NOMO-1 treated with DMSO at 0.1 percent for 48 hours (cell line): ENCODE data around the gene SH2D1A.
"Not testable (repeated sequence)": the region's sequence is repeated elsewhere in the genome, so short reads cannot be mapped to it uniquely, and the experiment has no call there.

ENCODE experiments used
- DNase-seq: peaks from one replicate; lab custom pipeline; 2025; ENCODE audit not compliant: unreplicated experiment; lab: John Stamatoyannopoulos, UW

SH2D1A gene

GRCh38 chrX:124346117-124346876 lies at the start of gene SH2D1A:
SH2D1A (plus strand) TSS chrX:124346563; CDS start chrX:124346643, 80 bp downstream.
- no peak for DNase-seq

DNA sequence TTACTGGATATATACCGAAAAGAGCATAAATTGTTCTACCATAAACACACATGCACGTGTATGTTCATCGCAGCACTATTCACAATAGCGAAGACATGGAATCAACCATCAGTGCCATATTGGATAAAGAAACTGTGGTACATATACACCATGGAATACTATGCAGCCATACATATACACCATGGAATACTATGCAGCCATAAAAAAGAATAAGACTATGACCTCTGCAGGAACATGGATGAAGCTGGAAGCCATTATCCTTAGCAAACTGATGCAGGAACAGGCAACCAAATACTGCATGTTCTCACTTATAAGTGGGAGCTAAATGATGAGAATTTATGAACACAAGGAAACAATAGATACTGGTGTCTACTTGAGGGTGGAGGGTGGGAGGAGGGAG lies 47.0 kb upstream of the SH2D1A start:
- not testable (repeated sequence) for DNase-seq

- DNase-seq, result peak; percentile 6
Measured at GRCh38 chrX:124300405-124300804, 46.0 kb upstream of the SH2D1A start.

DNA sequence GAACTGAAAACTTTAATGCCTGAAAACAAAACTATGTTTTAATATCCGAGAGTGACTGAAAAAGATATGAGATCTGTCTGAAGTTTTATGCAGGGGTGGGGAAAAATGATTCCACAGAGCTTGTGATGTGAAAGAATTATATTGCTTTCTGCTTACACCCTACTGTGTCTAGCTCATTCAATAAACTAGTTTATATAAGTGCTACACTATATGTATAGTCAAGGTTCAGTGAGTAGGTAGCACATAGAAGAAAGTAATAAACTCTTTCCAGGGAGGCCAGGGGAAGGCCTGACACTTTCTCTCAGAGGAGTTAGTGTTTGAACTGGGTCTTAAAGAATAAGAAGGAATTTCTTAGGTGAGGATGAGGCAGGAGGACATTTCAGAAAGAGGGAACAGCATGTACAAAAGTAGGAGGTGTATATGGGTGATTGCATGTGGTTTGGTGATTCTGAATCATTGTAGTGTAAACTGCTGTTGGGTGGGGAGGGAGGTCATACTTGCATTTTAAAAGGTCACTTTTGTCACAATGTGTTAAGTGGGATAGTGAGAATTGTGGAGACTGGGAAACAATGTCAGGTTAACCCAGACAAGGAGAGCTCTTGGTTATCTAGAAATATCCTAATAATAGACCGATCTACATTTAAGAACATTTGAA lies 39.0 kb upstream of the SH2D1A start:
- DNase-seq, result no peak

GRCh38 chrX:124325732-124326131 lies 20.6 kb upstream of the SH2D1A start:
- DNase-seq, result no peak

DNA sequence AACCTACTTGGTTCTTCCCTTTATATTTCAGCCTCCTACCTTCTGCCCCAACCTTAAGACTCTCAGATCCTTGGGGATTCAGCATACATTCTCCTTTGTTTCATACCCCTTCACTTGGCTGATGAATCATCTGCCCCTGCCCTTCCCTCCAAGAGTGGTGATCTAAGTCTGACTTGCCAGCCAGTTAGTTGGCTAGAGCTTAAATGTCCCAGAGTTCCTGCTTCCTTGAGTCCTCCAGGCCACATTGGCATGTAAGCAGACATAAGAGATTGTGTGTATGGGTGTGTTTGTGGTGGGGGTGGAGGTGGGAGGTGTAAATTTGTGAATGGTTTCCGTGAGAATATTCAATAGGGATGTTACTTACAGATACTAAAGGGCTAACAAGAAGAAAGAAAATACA lies 17.6 kb upstream of the SH2D1A start:
- no peak for DNase-seq

DNA sequence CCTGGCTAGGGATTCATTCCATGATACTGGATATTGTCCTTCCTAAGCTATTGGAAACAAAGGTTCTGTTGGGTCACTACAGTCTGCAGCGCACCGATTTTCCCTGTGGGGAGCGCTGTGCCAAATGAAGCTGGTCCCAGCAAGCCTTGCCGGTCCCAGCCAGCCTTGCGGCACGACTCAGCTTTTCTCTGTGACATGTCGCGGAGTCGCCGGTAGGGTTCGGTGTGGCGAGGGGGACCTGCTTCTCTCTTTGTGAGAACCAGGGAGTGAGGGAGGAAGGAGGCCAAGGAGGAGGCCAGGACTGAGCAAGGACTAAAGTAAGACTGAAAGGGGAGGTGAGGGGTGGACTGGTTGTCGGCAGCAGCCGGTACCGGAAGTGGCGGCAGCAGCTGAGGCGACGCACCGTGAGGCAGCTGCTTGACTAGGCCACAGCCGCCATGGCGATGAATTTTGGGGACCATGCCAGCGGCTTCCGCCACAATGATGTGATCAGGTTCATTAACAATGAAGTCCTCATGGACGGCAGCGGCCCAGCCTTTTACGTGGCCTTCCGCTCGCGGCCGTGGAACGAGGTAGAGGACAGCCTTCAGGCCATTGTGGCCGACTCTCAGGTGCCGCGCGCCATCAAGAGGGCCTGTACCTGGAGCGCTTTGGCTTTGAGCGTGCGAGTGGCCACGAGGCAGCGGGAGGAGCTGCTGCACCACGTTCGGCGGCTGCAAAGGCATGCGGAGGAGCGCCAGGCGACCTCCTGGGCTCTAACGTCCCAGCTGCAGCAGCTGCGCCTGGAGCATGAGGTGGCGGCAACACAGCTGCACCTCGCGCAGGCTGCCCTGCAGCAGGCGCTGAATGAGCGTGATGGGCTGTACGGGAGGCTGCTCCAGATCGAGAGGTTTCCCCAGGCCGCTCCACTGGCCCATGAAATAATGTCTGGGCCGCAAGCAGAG lies 13.6 kb upstream of the SH2D1A start, which contains the start of gene TEX13D:
TSS of gene TEX13D (plus strand) at position 180 of the 944 bp plus-strand sequence. CDS start at position 438, 258 bp downstream.
- DNase-seq, result no peak

- DNase-seq, result no peak
Measured at GRCh38 chrX:124333862-124334261, 12.5 kb upstream of the SH2D1A start.

- not testable (repeated sequence) for DNase-seq
Measured at GRCh38 chrX:124334555-124334954, 11.8 kb upstream of the SH2D1A start.

DNA sequence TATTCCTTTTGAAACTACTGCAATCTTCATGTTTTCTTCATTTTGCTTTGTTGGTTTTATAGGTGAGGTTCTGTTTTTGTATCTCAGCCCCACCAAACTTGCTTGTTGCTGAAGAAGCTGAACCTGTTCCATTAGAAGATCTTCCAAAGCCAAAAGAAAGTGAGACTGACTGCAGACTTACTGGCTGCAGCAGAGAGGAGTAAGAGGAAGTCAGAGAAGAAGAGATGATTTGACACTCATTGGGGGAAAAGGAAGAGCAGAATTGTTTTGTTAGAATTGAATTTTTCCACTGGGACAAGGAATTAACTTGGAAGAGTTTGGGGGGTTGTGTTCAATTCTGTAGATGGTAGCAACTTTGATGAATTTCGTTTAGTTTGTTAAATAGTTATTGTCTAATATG lies 10.8 kb upstream of the SH2D1A start:
- no peak for DNase-seq

GRCh38 chrX:124337916-124338315 lies 8.4 kb upstream of the SH2D1A start:
- DNase-seq, result no peak

GRCh38 chrX:124338733-124339514 lies 7.4 kb upstream of the SH2D1A start:
- no peak for DNase-seq

- DNase-seq, result no peak
Measured at GRCh38 chrX:124341396-124342132, 4.8 kb upstream of the SH2D1A start.

GRCh38 chrX:124342174-124342867 lies 4.0 kb upstream of the SH2D1A start:
- no peak for DNase-seq

DNA sequence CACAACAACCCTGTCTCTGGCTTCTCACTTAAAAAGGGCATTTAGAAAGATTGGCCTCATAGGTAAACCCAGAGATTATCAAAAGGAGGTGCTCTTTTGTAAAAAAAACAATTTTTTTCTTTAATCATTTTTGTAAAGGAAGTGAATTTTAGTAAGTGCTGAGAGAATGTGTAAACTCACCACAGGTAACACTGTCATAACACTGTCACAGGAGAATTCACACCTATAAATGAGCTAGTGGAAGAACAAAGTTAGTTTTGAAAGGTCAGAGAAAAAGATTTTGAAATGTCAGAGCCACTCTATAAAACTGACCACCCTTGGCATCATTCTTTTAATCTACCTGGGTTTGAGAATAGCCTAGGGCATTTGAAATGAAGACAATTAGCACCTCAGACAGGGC lies 3.3 kb upstream of the SH2D1A start:
- DNase-seq, result no peak

GRCh38 chrX:124344246-124344645 lies 2.1 kb upstream of the SH2D1A start:
- DNase-seq, result no peak

- no peak for DNase-seq
Measured at GRCh38 chrX:124346877-124347241, 496 bp downstream of the SH2D1A start.

- DNase-seq, result no peak
Measured at GRCh38 chrX:124347242-124347641, 879 bp downstream of the SH2D1A start.

DNA sequence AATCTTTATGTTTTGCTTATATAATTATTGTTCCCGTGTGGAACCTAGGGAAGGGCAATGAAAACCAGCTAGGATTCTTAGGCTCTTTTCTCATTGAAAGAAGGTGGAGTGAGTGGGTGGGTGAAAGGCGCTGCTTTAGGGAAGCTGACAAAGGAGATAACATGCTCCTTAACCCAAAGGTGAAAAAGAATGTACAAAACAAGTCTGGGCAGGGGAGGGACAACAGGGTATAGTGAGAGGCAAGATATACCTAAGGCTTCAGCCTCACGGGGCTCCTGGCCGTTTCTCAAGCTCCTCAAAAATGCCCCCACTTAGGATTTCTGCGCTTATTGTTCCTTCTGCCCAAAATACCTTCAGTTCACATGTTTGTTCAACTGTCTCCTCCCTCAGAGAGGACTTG lies 1.8 kb downstream of the SH2D1A start:
- DNase-seq, result no peak
